Chondrocyte (in vitro differentiated cells): ENCODE data around the gene PDIA4. TPM values are rescaled to one million over a fixed set of nuclear protein-coding genes. Genes with fewer than 3 reads are reported as not detected.

ENCODE experiments used
- DNase-seq: peaks from one replicate; pipeline ENCODE4 v3.0.0; 2021; ENCODE audit warnings: mixed read lengths, low spot score
- H3K27ac Mint-ChIP-seq: one replicate; pipeline ENCODE4 v1.8.0; 2021; ENCODE audit warnings: mild to moderate bottlenecking, moderate library complexity, mixed read lengths; ENCODE audit not compliant: unreplicated experiment
- H3K27me3 Mint-ChIP-seq: 2 replicates; pipeline ENCODE4 v1.8.0; 2021; ENCODE audit warnings: low read depth, mixed read lengths
- H3K36me3 Mint-ChIP-seq: 2 replicates; pipeline ENCODE4 v1.8.0; 2021; ENCODE audit warnings: low read depth, mixed read lengths
- H3K4me1 Mint-ChIP-seq: 2 replicates; pipeline ENCODE4 v1.8.0; 2021; ENCODE audit warnings: low read depth, mild to moderate bottlenecking, mixed read lengths
- H3K4me3 Mint-ChIP-seq: one replicate; pipeline ENCODE4 v1.8.0; 2021; ENCODE audit warnings: mild to moderate bottlenecking, moderate library complexity, mixed read lengths; ENCODE audit not compliant: unreplicated experiment
- H3K9me3 Mint-ChIP-seq: 2 replicates; pipeline ENCODE4 v1.8.0; 2021; ENCODE audit warnings: low read depth, mixed read lengths
- CTCF ChIP-seq: fragments of 200-600 bp; sonication (generic); IDR thresholded peaks from 2 replicates; pipeline ENCODE4 v1.5.0; 2021; ENCODE audit warnings: antibody characterized with exemption, mild to moderate bottlenecking, moderate library complexity
- total RNA-seq: library from RNA; stranded (reverse); gene quantifications from 3 replicates; pipeline ENCODE4 v1.2.1, GENCODE V29; 2021

Gene PDIA4
- total RNA-seq, 1 donor from 2014 or later = 140 TPM

GRCh38 chr7:149010451-149010850 lies 17.9 kb downstream of the PDIA4 start:
- no peak for TF ChIP-seq CTCF
- H3K4me1 Mint-ChIP-seq = peaks cover 3% of the 10 kb centered on the region
- no peaks in the 10 kb centered on the region for H3K27me3 Mint-ChIP-seq
- no peaks in the 10 kb centered on the region for H3K9me3 Mint-ChIP-seq
- peak; percentile 55 for DNase-seq
- H3K36me3 Mint-ChIP-seq = peaks cover 39% of the 10 kb centered on the region
- no peak overlapping the region for H3K27ac Mint-ChIP-seq
- H3K4me3 Mint-ChIP-seq = no peak overlapping the region

GRCh38 chr7:149009527-149009926 lies 18.8 kb downstream of the PDIA4 start:
- Mint-ChIP-seq H3K36me3 (peaks cover 34% of the 10 kb centered on the region), H3K4me1 (peaks cover 8% of the 10 kb centered on the region), H3K9me3 (no peaks in the 10 kb centered on the region)

GRCh38 chr7:149007611-149008010 lies 20.7 kb downstream of the PDIA4 start:
- Mint-ChIP-seq H3K9me3 (no peaks in the 10 kb centered on the region), H3K4me1 (peaks cover 16% of the 10 kb centered on the region), H3K36me3 (peaks cover 35% of the 10 kb centered on the region), H3K4me3 (no peak overlapping the region), H3K27me3 (no peaks in the 10 kb centered on the region), H3K27ac (no peak overlapping the region)
- peak; percentile 85 for DNase-seq
- peak; percentile 38 for TF ChIP-seq CTCF

More at GRCh38 chr7:149009527-149009926, 18.8 kb downstream of the PDIA4 start:
- no peaks in the 10 kb centered on the region for H3K27me3 Mint-ChIP-seq
- no peak overlapping the region for H3K27ac Mint-ChIP-seq
- peak; percentile 21 for DNase-seq
- no peak overlapping the region for H3K4me3 Mint-ChIP-seq
- TF ChIP-seq CTCF = no peak

GRCh38 chr7:149007146-149007545 lies 21.2 kb downstream of the PDIA4 start:
- Mint-ChIP-seq H3K27ac (no peak overlapping the region), H3K27me3 (no peaks in the 10 kb centered on the region), H3K36me3 (peaks cover 31% of the 10 kb centered on the region), H3K4me3 (no peak overlapping the region), H3K9me3 (no peaks in the 10 kb centered on the region), H3K4me1 (peaks cover 16% of the 10 kb centered on the region)
- DNase-seq = peak; percentile 61
- no peak for TF ChIP-seq CTCF

- Mint-ChIP-seq H3K4me3 (no peak overlapping the region), H3K4me1 (peaks cover 16% of the 10 kb centered on the region), H3K36me3 (peaks cover 27% of the 10 kb centered on the region), H3K27ac (no peak overlapping the region), H3K27me3 (no peaks in the 10 kb centered on the region), H3K9me3 (no peaks in the 10 kb centered on the region)
- no peak for TF ChIP-seq CTCF
- DNase-seq = peak; percentile 82
Observed at GRCh38 chr7:149006345-149006725, 22.0 kb downstream of the PDIA4 start.
